Activated T-cell treated with anti-CD3 and anti-CD28 coated beads for 1 hour (primary cell): ENCODE results near the gene LPAR6.

ENCODE experiments used
- DNase-seq: peaks from one replicate; pipeline ENCODE4 v3.0.0-alpha.2; 2020; ENCODE audit warnings: low read depth

The LPAR6 gene

DNA sequence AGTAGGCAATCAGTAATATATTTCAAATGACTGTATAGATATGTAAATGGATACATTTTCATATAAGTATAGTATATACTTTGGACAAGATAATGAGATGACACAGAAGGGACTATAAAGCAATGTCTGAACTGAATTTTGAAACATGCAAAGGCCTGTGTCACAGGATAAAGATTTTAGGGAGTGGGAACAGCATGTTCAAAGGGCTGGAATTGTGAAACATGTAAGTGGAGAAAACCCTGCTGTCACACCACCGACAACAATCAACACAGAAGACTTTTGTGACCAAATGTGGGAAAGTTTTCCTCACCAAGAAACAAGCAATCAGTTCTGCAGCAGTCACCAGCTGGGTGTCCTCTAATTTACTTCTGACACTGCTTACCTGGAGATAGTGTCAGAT, 42.9 kb downstream of the LPAR6 start:
- DNase-seq, result no peak
